ENCODE results near the gene CTBP2. TPM values are rescaled to one million over a fixed set of nuclear protein-coding genes. Genes with fewer than 3 reads are reported as not detected.
A peak's percentile ranks its signal among the peaks of the same experiment; 100 is the strongest.

Gene CTBP2
- total and polyA plus RNA-seq, 4 donors: 19.2 to 80.6 (median 63.2) TPM

- H3K9ac ChIP-seq (ENCODE audit: insufficient read depth in 1 of 2, low read length in 2 of 2): no peak overlapping the region
- no peak overlapping the region for H3K4me3 ChIP-seq
- no peaks in the 10 kb centered on the region for H3K4me1 ChIP-seq (ENCODE audit: control insufficient read depth in 5 of 5, insufficient read depth in 5 of 5, low read length in 5 of 5)
- no peaks in the 10 kb centered on the region for H3K36me3 ChIP-seq (ENCODE audit: control insufficient read depth in 4 of 4, insufficient read depth in 4 of 4, low read length in 4 of 4)
- peaks cover 0 to 2% (median 0%) of the 10 kb centered on the region in 3 donors for H3K27me3 ChIP-seq (ENCODE audit: control insufficient read depth in 3 of 3, insufficient read depth in 3 of 3, low read length in 2 of 3)
- no peaks in the 10 kb centered on the region for H3K9me3 ChIP-seq (ENCODE audit: control insufficient read depth in 4 of 4, insufficient read depth in 3 of 4, low read length in 3 of 4)
- WGBS, 2 donors: 95 to 98% methylated on average over 9 of the region's 9 CpGs
- no peak overlapping the region for H3K27ac ChIP-seq (ENCODE audit: low read depth in 1 of 2, low read length in 1 of 2)
- DNase-seq (no peak), ATAC-seq (ENCODE audit: insufficient read depth, low FRiP score) (no peak)
- no peak for TF ChIP-seq CTCF (IDR thresholded peaks at IDR 0.05; ENCODE audit: control extremely low read depth, extremely low read depth)
These were observed 12.3 kb upstream of the CTBP2 start for GRCh38 chr10:125172694-125173093.

DNA sequence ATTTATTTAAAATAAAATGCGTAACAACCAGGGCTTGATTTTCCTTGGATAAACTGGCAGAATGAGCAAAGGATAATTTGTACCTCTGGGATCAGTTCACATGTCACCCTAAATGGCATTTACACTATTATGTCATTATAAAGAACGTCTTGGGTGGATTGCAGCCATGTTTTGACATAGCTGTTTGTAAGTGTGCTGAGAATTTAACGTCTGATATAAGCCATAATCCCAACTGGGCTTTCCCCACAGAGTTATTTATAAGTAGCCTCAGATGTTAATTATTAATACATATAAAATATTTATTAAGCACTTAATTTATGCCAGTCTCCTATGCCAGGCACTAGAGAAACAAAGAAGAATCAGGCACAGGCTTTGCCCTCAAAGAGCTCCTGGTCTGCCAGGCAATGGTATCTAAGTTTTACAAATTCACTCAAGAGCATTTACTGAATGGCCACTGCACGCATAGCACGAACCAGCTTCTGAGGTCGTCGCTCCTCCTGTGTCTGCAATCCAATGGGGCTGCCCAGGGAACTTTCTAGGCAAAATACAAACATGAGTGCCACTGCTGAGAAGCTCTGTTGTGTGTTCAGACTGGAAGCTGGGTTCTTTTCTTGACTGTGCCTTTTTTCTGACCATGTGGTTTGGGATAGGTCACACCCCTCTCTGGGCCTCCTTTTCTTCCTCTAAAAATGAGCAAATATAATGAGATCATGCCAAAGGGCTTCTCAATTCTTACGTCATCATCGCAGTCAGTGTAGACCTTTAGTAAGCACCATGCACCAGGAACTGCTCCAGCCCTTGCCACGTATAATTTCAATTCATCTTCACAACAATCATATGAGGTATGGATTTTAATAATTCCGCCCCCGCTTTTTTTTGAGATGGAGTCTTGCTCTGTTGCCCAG is 11.3 kb upstream of the CTBP2 start:
- Histone ChIP-seq H3K4me3 (no peak overlapping the region), H3K9ac (ENCODE audit: insufficient read depth in 1 of 2, low read length in 2 of 2) (no peak overlapping the region), H3K27ac (ENCODE audit: low read depth in 1 of 2, low read length in 1 of 2) (no peak overlapping the region), H3K9me3 (ENCODE audit: control insufficient read depth in 4 of 4, insufficient read depth in 3 of 4, low read length in 3 of 4) (no peaks in the 10 kb centered on the region), H3K4me1 (ENCODE audit: control insufficient read depth in 5 of 5, insufficient read depth in 5 of 5, low read length in 5 of 5) (no peaks in the 10 kb centered on the region), H3K27me3 (ENCODE audit: control insufficient read depth in 3 of 3, insufficient read depth in 3 of 3, low read length in 2 of 3) (peaks cover 0 to 2% (median 0%) of the 10 kb centered on the region in 3 donors), H3K36me3 (ENCODE audit: control insufficient read depth in 4 of 4, insufficient read depth in 4 of 4, low read length in 4 of 4) (no peaks in the 10 kb centered on the region)
- ATAC-seq (ENCODE audit: insufficient read depth, low FRiP score) (no peak), DNase-seq (peak in 1 of 3 donors; percentile 1)
- 74 to 85% methylated on average over 12 of the region's 12 CpGs for WGBS, 2 donors
- no peak for TF ChIP-seq CTCF (IDR thresholded peaks at IDR 0.05; ENCODE audit: control extremely low read depth, extremely low read depth)

- ATAC-seq (ENCODE audit: insufficient read depth, low FRiP score) (no peak), DNase-seq (no peak)
- Histone ChIP-seq H3K27ac (ENCODE audit: low read depth in 1 of 2, low read length in 1 of 2) (no peak overlapping the region), H3K36me3 (ENCODE audit: control insufficient read depth in 4 of 4, insufficient read depth in 4 of 4, low read length in 4 of 4) (no peaks in the 10 kb centered on the region), H3K4me3 (no peak overlapping the region), H3K27me3 (ENCODE audit: control insufficient read depth in 3 of 3, insufficient read depth in 3 of 3, low read length in 2 of 3) (peaks cover 0 to 2% (median 0%) of the 10 kb centered on the region in 3 donors), H3K4me1 (ENCODE audit: control insufficient read depth in 5 of 5, insufficient read depth in 5 of 5, low read length in 5 of 5) (no peaks in the 10 kb centered on the region), H3K9me3 (ENCODE audit: control insufficient read depth in 4 of 4, insufficient read depth in 3 of 4, low read length in 3 of 4) (no peaks in the 10 kb centered on the region), H3K9ac (ENCODE audit: insufficient read depth in 1 of 2, low read length in 2 of 2) (no peak overlapping the region)
- TF ChIP-seq CTCF (IDR thresholded peaks at IDR 0.05; ENCODE audit: control extremely low read depth, extremely low read depth): no peak
- 87 to 90% methylated on average over 5 of the region's 5 CpGs for WGBS, 2 donors
These were observed 9.6 kb upstream of the CTBP2 start for GRCh38 chr10:125169915-125170314.
